Fibroblast of lung (primary cell): Measurements from ENCODE around the gene KPNB1. TPM values are rescaled to one million over a fixed set of nuclear protein-coding genes. Genes with fewer than 3 reads are reported as not detected.

Source experiments
- DNase-seq, 2 donors: peaks; one replicate each; pipeline versions ENCODE4 v3.0.0 to v3.0.0-alpha.2; 2010; ENCODE audit warnings: low read depth in 2 of 2
- H2AFZ ChIP-seq: 2 replicates; pipeline ENCODE4 v1.5.1; 2012; ENCODE audit warnings: low read length, control low read depth, inconsistent platforms
- H3K27ac ChIP-seq: 2 replicates; pipeline ENCODE4 v1.5.1; 2011; ENCODE audit warnings: low read length, control low read depth; ENCODE audit not compliant: insufficient read depth
- H3K27me3 ChIP-seq: 2 replicates; pipeline ENCODE4 v1.5.1; 2011; ENCODE audit warnings: mild to moderate bottlenecking, low read length; ENCODE audit not compliant: control insufficient read depth, insufficient read depth
- H3K36me3 ChIP-seq: 2 replicates; pipeline ENCODE4 v1.5.1; 2011; ENCODE audit warnings: low read length; ENCODE audit not compliant: control insufficient read depth, insufficient read depth
- H3K4me1 ChIP-seq: 2 replicates; pipeline ENCODE4 v1.5.1; 2011; ENCODE audit warnings: low read length; ENCODE audit not compliant: control insufficient read depth, insufficient read depth; ENCODE audit errors: extremely low read depth
- H3K4me2 ChIP-seq: 2 replicates; pipeline ENCODE4 v1.5.1; 2011; ENCODE audit warnings: low read length, control low read depth; ENCODE audit not compliant: insufficient read depth; ENCODE audit errors: extremely low read depth
- H3K4me3 ChIP-seq, 4 experiments: fragments of 200-600 bp in 1 of 4; sonication (generic) in 1 of 4; replicated peaks in 1 of 4; 2 replicates each; pipeline ENCODE4 v1.5.1; 2011 to 2016; ENCODE audit warnings: low read length in 4 of 4, low read depth in 3 of 4, mild to moderate bottlenecking in 3 of 4, control low read depth in 2 of 4, inconsistent platforms in 1 of 4, mixed read lengths in 1 of 4; ENCODE audit not compliant: insufficient read depth in 1 of 4; ENCODE audit errors: control extremely low read depth in 1 of 4
- H3K79me2 ChIP-seq: 2 replicates; pipeline ENCODE4 v1.5.1; 2012; ENCODE audit warnings: mild to moderate bottlenecking, low read length, inconsistent platforms; ENCODE audit not compliant: control insufficient read depth, insufficient read depth
- H3K9ac ChIP-seq: 2 replicates; pipeline ENCODE4 v1.5.1; 2011; ENCODE audit warnings: mild to moderate bottlenecking, low read length, control low read depth; ENCODE audit not compliant: insufficient read depth
- H3K9me3 ChIP-seq: 2 replicates; pipeline ENCODE4 v1.5.1; 2012; ENCODE audit warnings: low read depth, low read length; ENCODE audit not compliant: control insufficient read depth, insufficient read depth
- H4K20me1 ChIP-seq: 2 replicates; pipeline ENCODE4 v1.5.1; 2011; ENCODE audit warnings: low read length; ENCODE audit not compliant: control insufficient read depth, insufficient read depth; ENCODE audit errors: extremely low read depth
- CTCF ChIP-seq, 2 donors: IDR thresholded peaks in 1 of 2; conservative IDR thresholded peaks in 1 of 2; 1 replicate in 1 of 2; 2 replicates in 1 of 2; pipeline ENCODE4 v1.5.1; 2011 to 2012; ENCODE audit warnings: low read length in 2 of 2, control low read depth in 1 of 2, inconsistent platforms in 1 of 2, low read depth in 1 of 2, mild to moderate bottlenecking in 1 of 2
- EZH2 ChIP-seq: IDR thresholded peaks from 2 replicates; pipeline ENCODE4 v1.5.1; 2012; ENCODE audit warnings: low read length, control low read depth, mild to moderate bottlenecking; ENCODE audit errors: missing control alignments
- polyA plus RNA-seq, 2 donors: library from polyadenylated mRNA; depleted of rRNA in 1 of 2; stranded (reverse) in 1 of 2; unstranded in 1 of 2; fragments of >200 nt; gene quantifications; 2 replicates each; pipeline ENCODE4 v1.2.1, GENCODE V29; 2011 to 2012; ENCODE audit warnings: missing spikeins in 1 of 2
- total RNA-seq: library from RNA; depleted of rRNA; stranded (reverse); fragments of >200 nt; gene quantifications from 2 replicates; pipeline ENCODE4 v1.2.1, GENCODE V29; 2014

KPNB1 gene
- total and polyA plus RNA-seq, 2 donors (not counting 1 experiment from before 2014, with no cell fraction given) = 253 to 267 TPM

- peaks cover 5% of the 10 kb centered on the region for H3K79me2 ChIP-seq
- H3K4me1 ChIP-seq = no peaks in the 10 kb centered on the region
- no peak overlapping the region for H3K9ac ChIP-seq
- no peak overlapping the region for H3K27ac ChIP-seq
- H3K36me3 ChIP-seq = peaks cover 27% of the 10 kb centered on the region
- TF ChIP-seq EZH2 (no peak), CTCF (conservative IDR thresholded peaks at IDR 0.05 in 1 of 2, IDR thresholded peaks at IDR 0.05 in 1 of 2; ENCODE audit: low read depth in 1 of 2, low read length in 2 of 2) (no peak)
- H3K9me3 ChIP-seq = no peaks in the 10 kb centered on the region
- no peaks in the 10 kb centered on the region for H3K27me3 ChIP-seq
- no peak overlapping the region for H2AFZ ChIP-seq
- H3K4me3 ChIP-seq = no peak overlapping the region
- H3K4me2 ChIP-seq = no peak overlapping the region
- DNase-seq = no peak
- H4K20me1 ChIP-seq = no peaks in the 10 kb centered on the region
These were observed 20.3 kb downstream of the KPNB1 start for GRCh38 chr17:47670064-47670463.

- Histone ChIP-seq H3K9me3 (no peaks in the 10 kb centered on the region), H2AFZ (no peak overlapping the region), H3K4me3 (no peak overlapping the region), H3K27ac (no peak overlapping the region), H3K4me1 (no peaks in the 10 kb centered on the region), H3K9ac (no peak overlapping the region), H3K4me2 (no peak overlapping the region), H3K27me3 (no peaks in the 10 kb centered on the region), H3K36me3 (peaks cover 26% of the 10 kb centered on the region), H3K79me2 (peaks cover 2% of the 10 kb centered on the region), H4K20me1 (no peaks in the 10 kb centered on the region)
- DNase-seq = no peak
- TF ChIP-seq EZH2 (no peak), CTCF (conservative IDR thresholded peaks at IDR 0.05 in 1 of 2, IDR thresholded peaks at IDR 0.05 in 1 of 2; ENCODE audit: low read depth in 1 of 2, low read length in 2 of 2) (no peak)
These were observed 24.8 kb downstream of the KPNB1 start for GRCh38 chr17:47674499-47674898.

GRCh38 chr17:47675380-47676198 is 25.9 kb downstream of the KPNB1 start:
- no peak for DNase-seq
- Histone ChIP-seq H3K79me2 (peaks cover 2% of the 10 kb centered on the region), H3K9ac (no peak overlapping the region), H3K4me3 (no peak overlapping the region), H2AFZ (no peak overlapping the region), H3K9me3 (no peaks in the 10 kb centered on the region), H4K20me1 (no peaks in the 10 kb centered on the region), H3K36me3 (peaks cover 16% of the 10 kb centered on the region), H3K27ac (no peak overlapping the region), H3K4me1 (no peaks in the 10 kb centered on the region), H3K4me2 (no peak overlapping the region), H3K27me3 (no peaks in the 10 kb centered on the region)
- TF ChIP-seq EZH2 (no peak), CTCF (conservative IDR thresholded peaks at IDR 0.05 in 1 of 2, IDR thresholded peaks at IDR 0.05 in 1 of 2; ENCODE audit: low read depth in 1 of 2, low read length in 2 of 2) (no peak)
